H9 (cell line): ENCODE measurements around the gene NFATC1. TPM values are rescaled to one million over a fixed set of nuclear protein-coding genes. Genes with fewer than 3 reads are reported as not detected.

Source experiments
- DNase-seq: peaks from one replicate; pipeline ENCODE4 v3.0.0-alpha.2; 2017
- H2AFZ ChIP-seq: one replicate; pipeline ENCODE4 v1.6.1; 2013; ENCODE audit warnings: mild to moderate bottlenecking, low read length, control low read depth, moderate library complexity
- H2AK5ac ChIP-seq: 2 replicates; pipeline ENCODE4 v1.6.1; 2013; ENCODE audit warnings: low read length, control low read depth, mixed read lengths; ENCODE audit not compliant: insufficient read length
- H2BK120ac ChIP-seq: one replicate; pipeline ENCODE4 v1.6.1; 2013; ENCODE audit warnings: low read depth, mild to moderate bottlenecking, low read length, control low read depth, inconsistent platforms; ENCODE audit not compliant: poor library complexity, severe bottlenecking
- H2BK12ac ChIP-seq: 2 replicates; pipeline ENCODE4 v1.6.1; 2013; ENCODE audit warnings: low read length, control low read depth, mixed read lengths, low read depth; ENCODE audit not compliant: insufficient read length
- H2BK15ac ChIP-seq: 2 replicates; pipeline ENCODE4 v1.6.1; 2013; ENCODE audit warnings: low read depth, low read length, control low read depth
- H2BK20ac ChIP-seq: one replicate; pipeline ENCODE4 v1.6.1; 2013; ENCODE audit warnings: low read depth, mild to moderate bottlenecking, low read length, control low read depth, inconsistent platforms; ENCODE audit not compliant: poor library complexity, severe bottlenecking
- H2BK5ac ChIP-seq: 2 replicates; pipeline ENCODE4 v1.6.1; 2013; ENCODE audit warnings: low read length, control low read depth, mixed read lengths; ENCODE audit not compliant: insufficient read length
- H3K14ac ChIP-seq: 2 replicates; pipeline ENCODE4 v1.6.1; 2013; ENCODE audit warnings: low read length, control low read depth; ENCODE audit not compliant: insufficient read depth
- H3K18ac ChIP-seq: 2 replicates; pipeline ENCODE4 v1.6.1; 2013; ENCODE audit warnings: low read depth, mild to moderate bottlenecking, mixed read lengths, low read length, control low read depth; ENCODE audit not compliant: insufficient read length
- H3K23ac ChIP-seq: 2 replicates; pipeline ENCODE4 v1.6.1; 2013; ENCODE audit warnings: low read length, control low read depth, mixed read lengths, low read depth; ENCODE audit not compliant: insufficient read length
- H3K23me2 ChIP-seq: 2 replicates; pipeline ENCODE4 v1.6.1; 2013; ENCODE audit warnings: low read depth, mild to moderate bottlenecking, mixed read lengths, low read length, control low read depth; ENCODE audit not compliant: insufficient read length, poor library complexity, severe bottlenecking
- H3K27ac ChIP-seq: 2 replicates; pipeline ENCODE4 v1.5.1; 2013; ENCODE audit warnings: low read length, control low read depth, mixed read lengths, low read depth; ENCODE audit not compliant: insufficient read length
- H3K27me3 ChIP-seq: 2 replicates; pipeline ENCODE4 v1.6.1; 2013; ENCODE audit warnings: low read length, control low read depth, inconsistent platforms; ENCODE audit not compliant: insufficient read depth
- H3K4ac ChIP-seq: 2 replicates; pipeline ENCODE4 v1.6.1; 2013; ENCODE audit warnings: low read depth, mild to moderate bottlenecking, control low read depth, inconsistent platforms, low read length, moderate library complexity
- H3K4me1 ChIP-seq: 2 replicates; pipeline ENCODE4 v1.6.1; 2013; ENCODE audit warnings: low read length, control low read depth, inconsistent platforms; ENCODE audit not compliant: insufficient read depth
- H3K4me2 ChIP-seq: 2 replicates; pipeline ENCODE4 v1.6.1; 2013; ENCODE audit warnings: low read length, control low read depth, mixed read lengths; ENCODE audit not compliant: insufficient read length, insufficient read depth
- H3K56ac ChIP-seq: 2 replicates; pipeline ENCODE4 v1.6.1; 2013; ENCODE audit warnings: low read depth, mild to moderate bottlenecking, mixed read lengths, low read length, control low read depth; ENCODE audit not compliant: insufficient read length
- H3K79me1 ChIP-seq: 2 replicates; pipeline ENCODE4 v1.6.1; 2013; ENCODE audit warnings: low read depth, mild to moderate bottlenecking, moderate library complexity, low read length, control low read depth, inconsistent platforms; ENCODE audit not compliant: insufficient read depth, poor library complexity, severe bottlenecking
- H3K79me2 ChIP-seq: 2 replicates; pipeline ENCODE4 v1.6.1; 2013; ENCODE audit warnings: low read length, control low read depth, inconsistent platforms; ENCODE audit not compliant: insufficient read depth
- H3K9ac ChIP-seq: 2 replicates; pipeline ENCODE4 v1.6.1; 2013; ENCODE audit warnings: low read length, control low read depth, mixed read lengths; ENCODE audit not compliant: insufficient read length; ENCODE audit errors: extremely low read depth
- H3K9me3 ChIP-seq: one replicate; pipeline ENCODE4 v1.6.1; 2013; ENCODE audit warnings: low read depth, low read length, inconsistent platforms; ENCODE audit not compliant: control insufficient read depth
- H3T11ph ChIP-seq: one replicate; pipeline ENCODE4 v1.6.1; 2013; ENCODE audit warnings: mild to moderate bottlenecking, low read length, control low read depth, inconsistent platforms
- H4K20me1 ChIP-seq: one replicate; pipeline ENCODE4 v1.6.1; 2013; ENCODE audit not compliant: control insufficient read depth, insufficient read length, insufficient read depth
- H4K5ac ChIP-seq: 2 replicates; pipeline ENCODE4 v1.6.1; 2013; ENCODE audit warnings: low read depth, mild to moderate bottlenecking, mixed read lengths, low read length, control low read depth; ENCODE audit not compliant: insufficient read length
- H4K8ac ChIP-seq: replicated peaks from 2 replicates; pipeline ENCODE4 v1.6.1; 2013; ENCODE audit warnings: low read length, control low read depth, mixed read lengths, low read depth; ENCODE audit not compliant: insufficient read length
- H4K91ac ChIP-seq: 2 replicates; pipeline ENCODE4 v1.6.1; 2013; ENCODE audit warnings: low read depth, mild to moderate bottlenecking, moderate library complexity, mixed read lengths, low read length, control low read depth; ENCODE audit not compliant: insufficient read length
- H3K27ac Mint-ChIP-seq, 3 experiments: 2 replicates in 2 of 3; 3 replicates in 1 of 3; pipeline ENCODE4 v1.8.0; 2020 to 2021; ENCODE audit warnings: mixed read lengths in 3 of 3, mild to moderate bottlenecking in 1 of 3, moderate library complexity in 1 of 3
- H3K27me3 Mint-ChIP-seq: 2 replicates; pipeline ENCODE4 v1.8.0; 2021; ENCODE audit warnings: low read depth, mild to moderate bottlenecking, moderate library complexity, mixed read lengths
- H3K36me3 Mint-ChIP-seq, 3 experiments: 2 replicates in 2 of 3; 3 replicates in 1 of 3; pipeline ENCODE4 v1.8.0; 2020 to 2021; ENCODE audit warnings: low read depth in 3 of 3, mixed read lengths in 3 of 3; ENCODE audit not compliant: insufficient read depth in 1 of 3
- H3K4me1 Mint-ChIP-seq, 2 experiments: 2 replicates each; pipeline ENCODE4 v1.8.0; 2020; ENCODE audit warnings: mixed read lengths in 2 of 2
- H3K4me3 Mint-ChIP-seq, 2 experiments: 2 replicates in 1 of 2; 3 replicates in 1 of 2; pipeline ENCODE4 v1.8.0; 2020 to 2021; ENCODE audit warnings: mild to moderate bottlenecking in 2 of 2, mixed read lengths in 2 of 2, moderate library complexity in 1 of 2
- H3K9me3 Mint-ChIP-seq, 2 experiments: 2 replicates in 1 of 2; 3 replicates in 1 of 2; pipeline ENCODE4 v1.8.0; 2020; ENCODE audit warnings: mild to moderate bottlenecking in 2 of 2, mixed read lengths in 2 of 2, moderate library complexity in 1 of 2
- WGBS: extraction: QIAGEN DNeasy Blood & Tissue Kit; methylation state at CpG from one replicate; pipeline ENCODE4 v1.1.7; 2013; ENCODE audit warnings: missing lambda C conversion rate, low lambda C conversion rate, mixed read lengths; ENCODE audit not compliant: insufficient read length; ENCODE audit errors: extremely low coverage; 5-methylcytosine and 5-hydroxymethylcytosine counted together
- total RNA-seq: library from RNA; stranded (reverse); gene quantifications from 2 replicates; pipeline ENCODE4 v1.2.1, GENCODE V29; 2021
- TF ChIP-seq, protein P1 (sequence below): fragments of 200-600 bp; sonication (generic); conservative IDR thresholded peaks from 3 replicates; pipeline ENCODE4 v1.8.0; 2021; ENCODE audit warnings: antibody characterized with exemption, mild to moderate bottlenecking

NFATC1 gene
- total RNA-seq, 1 experiment from 2014 or later = 5.5 TPM

DNA sequence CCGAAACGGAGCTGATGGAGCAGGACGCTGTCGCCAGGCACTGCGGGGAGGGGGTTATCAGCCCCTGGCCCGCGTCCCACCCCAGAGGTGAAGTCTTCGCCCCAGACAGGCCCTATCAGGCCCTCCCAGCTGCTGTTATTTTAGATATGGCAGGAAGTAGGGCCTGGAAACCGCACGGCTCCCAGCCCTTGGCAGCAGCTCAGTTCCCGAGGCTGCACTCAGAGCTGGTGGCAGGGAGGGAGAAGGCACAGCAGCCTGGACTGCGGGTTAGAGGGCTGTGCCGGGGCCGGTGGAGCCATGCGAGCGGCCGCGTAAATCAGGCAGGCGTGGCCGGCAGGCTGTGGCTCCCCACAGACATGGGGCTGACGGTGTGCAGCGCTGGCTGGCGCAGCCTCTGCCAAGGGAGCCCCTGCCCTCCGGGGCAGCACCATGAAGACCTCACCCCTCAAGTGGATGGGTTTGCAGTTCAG, 111.4 kb downstream of the NFATC1 start:
- Mint-ChIP-seq H3K9me3 (no peaks in the 10 kb centered on the region; a peak in 2 of 5 replicates), H3K4me3 (no peak overlapping the region), H3K27ac (no peak overlapping the region), H3K36me3 (peaks cover 0 to 2% (median 0%) of the 10 kb centered on the region in 3 experiments; a peak in 1 of 7 replicates), H3K4me1 (peaks cover 4 to 16% of the 10 kb centered on the region in 2 experiments; a peak in 3 of 4 replicates), H3K27me3 (peaks cover 10% of the 10 kb centered on the region)
- no peak overlapping the region for H3K23ac ChIP-seq
- DNase-seq = no peak
- H3K4ac ChIP-seq = no peak overlapping the region
- H3K27me3 ChIP-seq = no peaks in the 10 kb centered on the region; the same call in 1 of the 2 replicates
- H2BK12ac ChIP-seq = no peak overlapping the region
- H3K4me1 ChIP-seq = no peaks in the 10 kb centered on the region
- H3K14ac ChIP-seq = no peak overlapping the region; the same call in 1 of the 2 replicates
- no peak overlapping the region for H2AK5ac ChIP-seq
- no peaks in the 10 kb centered on the region for H3K23me2 ChIP-seq
- H2BK20ac ChIP-seq = no peak overlapping the region
- H4K91ac ChIP-seq = no peak overlapping the region
- H3T11ph ChIP-seq = no peak overlapping the region
- no peak overlapping the region for H4K5ac ChIP-seq
- no CpG with 5 or more reads among the region's 24 CpGs for WGBS
- no peaks in the 10 kb centered on the region for H3K79me1 ChIP-seq
- H3K9ac ChIP-seq = no peak overlapping the region
- H3K56ac ChIP-seq = no peak overlapping the region
- no peaks in the 10 kb centered on the region for H3K79me2 ChIP-seq
- no peak overlapping the region for H4K8ac ChIP-seq
- no peak overlapping the region for H3K27ac ChIP-seq
- H2BK15ac ChIP-seq = no peak overlapping the region
- no peak overlapping the region for H2BK5ac ChIP-seq
- TF ChIP-seq, protein P1, sequence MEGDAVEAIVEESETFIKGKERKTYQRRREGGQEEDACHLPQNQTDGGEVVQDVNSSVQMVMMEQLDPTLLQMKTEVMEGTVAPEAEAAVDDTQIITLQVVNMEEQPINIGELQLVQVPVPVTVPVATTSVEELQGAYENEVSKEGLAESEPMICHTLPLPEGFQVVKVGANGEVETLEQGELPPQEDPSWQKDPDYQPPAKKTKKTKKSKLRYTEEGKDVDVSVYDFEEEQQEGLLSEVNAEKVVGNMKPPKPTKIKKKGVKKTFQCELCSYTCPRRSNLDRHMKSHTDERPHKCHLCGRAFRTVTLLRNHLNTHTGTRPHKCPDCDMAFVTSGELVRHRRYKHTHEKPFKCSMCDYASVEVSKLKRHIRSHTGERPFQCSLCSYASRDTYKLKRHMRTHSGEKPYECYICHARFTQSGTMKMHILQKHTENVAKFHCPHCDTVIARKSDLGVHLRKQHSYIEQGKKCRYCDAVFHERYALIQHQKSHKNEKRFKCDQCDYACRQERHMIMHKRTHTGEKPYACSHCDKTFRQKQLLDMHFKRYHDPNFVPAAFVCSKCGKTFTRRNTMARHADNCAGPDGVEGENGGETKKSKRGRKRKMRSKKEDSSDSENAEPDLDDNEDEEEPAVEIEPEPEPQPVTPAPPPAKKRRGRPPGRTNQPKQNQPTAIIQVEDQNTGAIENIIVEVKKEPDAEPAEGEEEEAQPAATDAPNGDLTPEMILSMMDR = no peak
- no peak overlapping the region for H3K18ac ChIP-seq
- H2AFZ ChIP-seq = no peak overlapping the region
- H4K20me1 ChIP-seq = no peaks in the 10 kb centered on the region
- H3K9me3 ChIP-seq = no peaks in the 10 kb centered on the region
- H3K4me2 ChIP-seq = no peak overlapping the region
- no peak overlapping the region for H2BK120ac ChIP-seq
